Measurements from ENCODE around the gene ADGRG6.

GRCh38 chr6:142443532-142443931, 141.7 kb downstream of the ADGRG6 start:
- TF ChIP-seq CTCF (conservative IDR thresholded peaks at IDR 0.05 in 1 of 2, IDR thresholded peaks at IDR 0.05 in 1 of 2; ENCODE audit: extremely low read depth in 1 of 2, insufficient read depth in 1 of 2, low read depth in 1 of 2, low read length in 2 of 2), result no peak
- TF ChIP-seq EZH2 (IDR thresholded peaks at IDR 0.05; ENCODE audit: borderline replicate concordance, low read length), result no peak
